Measurements from ENCODE around the gene TTYH1.
A peak's percentile ranks its signal among the peaks of the same experiment; 100 is the strongest.

Gene TTYH1

GRCh38 chr19:54383330-54383729 is 31.9 kb upstream of the TTYH1 start:
- Histone ChIP-seq H3K27ac (no peak overlapping the region), H3K4me3 (ENCODE audit: low read depth in 1 of 2, low read length in 1 of 2) (no peak overlapping the region), H3K9me3 (no peaks in the 10 kb centered on the region), H3K27me3 (no peaks in the 10 kb centered on the region), H3K36me3 (no peaks in the 10 kb centered on the region), H3K4me1 (ENCODE audit: control insufficient read depth in 1 of 2, insufficient read depth in 1 of 2, low read depth in 1 of 2, low read length in 1 of 2) (peaks cover 23 to 27% of the 10 kb centered on the region in 2 experiments)
- TF ChIP-seq CTCF (IDR thresholded peaks at IDR 0.05) = no peak

GRCh38 chr19:54387991-54388801 is 27.1 kb upstream of the TTYH1 start:
- Histone ChIP-seq H3K27me3 (peaks cover 4% of the 10 kb centered on the region), H3K27ac (peak overlapping the region; percentile 72), H3K36me3 (no peaks in the 10 kb centered on the region), H3K9me3 (no peaks in the 10 kb centered on the region), H3K4me1 (ENCODE audit: control insufficient read depth in 1 of 2, insufficient read depth in 1 of 2, low read depth in 1 of 2, low read length in 1 of 2) (peaks cover 39 to 43% of the 10 kb centered on the region in 2 experiments), H3K4me3 (ENCODE audit: low read depth in 1 of 2, low read length in 1 of 2) (peak overlapping the region; percentile 66 to 75)
- TF ChIP-seq CTCF (IDR thresholded peaks at IDR 0.05) = no peak

GRCh38 chr19:54388802-54389139 is 26.5 kb upstream of the TTYH1 start:
- Histone ChIP-seq H3K36me3 (no peaks in the 10 kb centered on the region), H3K4me3 (ENCODE audit: low read depth in 1 of 2, low read length in 1 of 2) (peak overlapping the region; percentile 66 to 75), H3K4me1 (ENCODE audit: control insufficient read depth in 1 of 2, insufficient read depth in 1 of 2, low read depth in 1 of 2, low read length in 1 of 2) (peaks cover 39 to 43% of the 10 kb centered on the region in 2 experiments), H3K27me3 (peaks cover 6% of the 10 kb centered on the region), H3K9me3 (no peaks in the 10 kb centered on the region), H3K27ac (peak overlapping the region; percentile 72)
- TF ChIP-seq CTCF (IDR thresholded peaks at IDR 0.05) = no peak

GRCh38 chr19:54389553-54389952 is 25.7 kb upstream of the TTYH1 start:
- H3K36me3 ChIP-seq = no peaks in the 10 kb centered on the region
- peak overlapping the region; percentile 72 for H3K27ac ChIP-seq
- peaks cover 6% of the 10 kb centered on the region for H3K27me3 ChIP-seq
- H3K4me3 ChIP-seq (ENCODE audit: low read depth in 1 of 2, low read length in 1 of 2) = peak overlapping the region; percentile 66 to 75
- no peak for TF ChIP-seq CTCF (IDR thresholded peaks at IDR 0.05)
- H3K4me1 ChIP-seq (ENCODE audit: control insufficient read depth in 1 of 2, insufficient read depth in 1 of 2, low read depth in 1 of 2, low read length in 1 of 2) = peaks cover 42 to 43% of the 10 kb centered on the region in 2 experiments
- H3K9me3 ChIP-seq = no peaks in the 10 kb centered on the region

- TF ChIP-seq CTCF (IDR thresholded peaks at IDR 0.05) = peak; percentile 80
- Histone ChIP-seq H3K36me3 (no peaks in the 10 kb centered on the region), H3K4me1 (ENCODE audit: control insufficient read depth in 1 of 2, insufficient read depth in 1 of 2, low read depth in 1 of 2, low read length in 1 of 2) (peaks cover 42 to 43% of the 10 kb centered on the region in 2 experiments), H3K4me3 (ENCODE audit: low read depth in 1 of 2, low read length in 1 of 2) (no peak overlapping the region), H3K27me3 (peaks cover 6% of the 10 kb centered on the region), H3K27ac (no peak overlapping the region), H3K9me3 (no peaks in the 10 kb centered on the region)
These were observed 24.2 kb upstream of the TTYH1 start for GRCh38 chr19:54390942-54391577.

Data from neutrophil (primary cell).